T-helper 2 cell (primary cell): ENCODE results near the gene AS3MT.
A peak's percentile ranks its signal among the peaks of the same experiment; 100 is the strongest.
"Not testable (repeated sequence)": the region's sequence is repeated elsewhere in the genome, so short reads cannot be mapped to it uniquely, and the experiment has no call there.

Experiments
- DNase-seq, 5 experiments: peaks; one replicate each; pipeline versions ENCODE4 v3.0.0 to v3.0.0-alpha.2; 2012 to 2022

AS3MT gene

DNA sequence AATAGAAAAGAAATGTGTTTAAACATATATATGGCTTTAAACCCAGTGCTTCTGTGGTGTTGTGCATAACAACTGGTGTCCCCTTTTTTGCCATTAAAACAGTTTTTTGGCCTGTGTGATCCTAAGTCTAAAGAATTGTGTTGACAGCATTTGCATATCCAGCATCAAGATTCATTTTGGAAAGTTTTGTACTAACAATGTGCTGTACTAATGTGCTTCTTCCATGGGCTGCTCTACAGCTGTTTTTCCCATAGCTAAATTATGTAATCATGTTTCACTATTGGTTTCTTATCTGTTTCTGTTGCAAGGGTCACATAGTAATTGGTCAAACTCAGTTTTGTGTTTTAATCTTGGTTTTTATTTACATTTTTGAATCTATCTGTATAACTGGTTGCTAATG, 54.3 kb downstream of the AS3MT start:
- no peak for DNase-seq

DNA sequence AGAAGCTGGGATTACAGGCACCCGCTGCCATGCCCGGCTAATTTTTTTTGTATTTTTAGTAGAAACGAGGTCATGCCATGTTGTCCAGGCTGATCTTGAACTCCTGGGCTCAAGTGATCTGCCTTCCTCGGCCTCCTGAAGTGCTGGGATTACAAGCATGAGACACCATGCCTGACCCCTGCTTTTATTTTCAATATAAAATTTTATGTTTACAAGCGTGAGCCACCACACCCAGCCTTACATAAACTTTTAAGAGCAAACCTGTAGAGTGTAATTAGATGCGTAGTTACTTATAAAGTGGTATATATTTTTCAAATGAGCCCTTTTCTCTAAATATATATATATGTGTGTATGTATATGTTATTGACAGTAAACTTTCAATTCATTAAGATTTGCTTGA, 57.6 kb downstream of the AS3MT start:
- DNase-seq: no peak

DNA sequence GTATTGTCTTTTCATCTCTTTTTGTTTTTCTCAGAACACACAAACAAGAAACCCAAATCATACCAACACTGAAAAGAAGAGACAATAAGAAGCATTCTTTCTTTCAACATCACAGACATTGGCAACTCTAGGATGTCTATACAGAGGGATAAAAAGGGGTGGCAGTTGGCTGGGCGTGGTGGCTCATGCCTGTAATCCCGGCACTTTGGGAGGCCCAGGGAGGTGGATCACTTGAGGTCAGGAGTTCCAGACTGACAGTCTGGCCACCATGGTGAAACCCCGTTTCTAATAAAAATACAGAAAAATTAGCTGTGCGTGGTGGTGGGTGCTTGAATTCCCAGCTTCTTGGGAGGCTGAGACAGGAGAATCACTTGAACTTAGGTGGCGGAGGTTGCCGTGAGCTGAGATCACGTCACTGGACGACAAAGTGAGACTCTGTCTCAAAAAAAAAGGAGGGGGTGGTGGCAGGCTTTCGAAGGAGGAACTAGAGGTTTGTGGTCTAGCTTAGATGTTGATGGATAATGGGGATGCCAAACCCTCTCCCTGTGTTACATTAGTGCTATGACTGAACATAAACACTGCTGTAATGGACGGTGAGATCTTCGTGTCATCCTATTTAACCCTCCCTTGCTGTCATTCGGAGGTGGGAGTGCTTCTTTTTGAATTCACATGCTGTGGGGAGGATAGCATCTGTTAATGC, 58.2 kb downstream of the AS3MT start:
- peak in 1 of 5 experiments; percentile 72 for DNase-seq

DNA sequence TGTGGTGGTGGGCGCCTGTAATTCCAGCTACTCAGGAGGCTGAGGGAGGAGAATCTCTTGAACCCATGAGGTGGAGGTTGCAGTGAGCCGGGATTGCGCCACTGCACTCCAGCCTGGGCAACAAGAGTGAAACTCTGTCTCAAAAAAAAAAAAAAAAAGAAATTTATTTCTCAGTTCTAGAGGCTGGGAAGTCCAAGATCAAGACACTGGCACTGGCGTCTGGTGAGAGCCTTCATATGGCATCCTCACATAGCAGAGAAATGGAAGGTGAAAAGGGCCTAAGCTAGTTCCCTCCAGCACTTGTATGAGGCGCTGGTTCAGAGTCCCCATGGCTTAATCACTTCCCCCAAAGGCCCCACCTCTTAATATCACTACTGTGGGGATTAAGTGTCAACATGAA, 59.2 kb downstream of the AS3MT start:
- not testable (repeated sequence) for DNase-seq

DNA sequence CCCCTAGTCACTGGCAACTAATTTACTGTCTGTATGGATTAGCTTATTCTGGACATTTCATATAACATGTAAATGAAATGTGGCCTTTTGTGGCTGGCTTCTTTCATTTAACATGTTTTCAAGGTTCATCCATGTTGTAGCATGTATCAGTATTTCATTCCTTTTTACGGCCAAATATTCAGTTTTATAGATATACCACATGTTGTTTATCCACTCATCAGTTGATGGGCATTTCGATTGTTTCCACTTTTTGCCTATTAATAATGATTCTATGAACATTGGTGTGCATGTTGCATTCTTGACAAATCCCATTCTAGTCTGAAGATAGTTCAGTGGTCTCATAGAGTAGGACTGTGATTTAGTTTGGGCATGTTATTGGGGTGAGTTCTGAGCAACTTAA, 61.5 kb downstream of the AS3MT start:
- DNase-seq: no peak

DNA sequence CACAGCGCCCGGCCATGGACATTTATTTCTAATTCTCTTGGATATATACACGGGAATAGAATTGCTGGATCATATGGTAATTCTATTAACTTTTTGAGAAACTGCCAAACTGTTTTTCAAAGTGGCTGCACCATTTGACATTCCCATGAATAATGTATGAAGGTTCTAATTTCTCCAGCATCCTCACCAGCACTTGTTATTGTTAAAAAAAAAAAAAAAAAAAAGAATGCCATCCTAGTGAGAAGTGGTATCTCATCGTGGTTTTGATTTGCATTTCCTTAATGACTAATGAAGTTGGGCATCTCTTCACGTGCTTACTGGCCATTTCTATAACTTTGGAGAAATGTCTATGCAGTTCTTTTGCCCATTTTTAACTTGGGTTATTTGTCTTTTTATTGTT, 62.4 kb downstream of the AS3MT start:
- no peak for DNase-seq

DNA sequence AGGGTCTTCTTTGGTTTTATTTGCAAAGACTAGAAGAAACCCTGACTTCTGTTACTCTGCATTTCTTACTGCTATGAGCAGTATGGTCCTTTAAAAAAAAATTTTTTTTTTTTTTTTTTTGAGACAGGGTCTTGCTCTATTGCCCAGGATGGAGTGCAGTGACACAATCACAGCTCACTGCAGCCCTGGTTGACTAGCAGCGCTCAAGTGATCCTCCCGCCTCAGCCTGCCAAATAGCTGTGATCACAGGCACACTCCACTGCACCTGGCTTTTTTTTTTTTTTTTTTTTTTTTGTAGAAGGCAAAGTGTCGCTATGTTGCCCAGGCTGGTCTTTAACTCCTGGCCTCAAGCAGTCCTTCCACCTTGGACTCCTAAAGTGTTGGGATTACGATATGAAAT, 66.2 kb downstream of the AS3MT start:
- DNase-seq: peak in 1 of 5 experiments; percentile 58

DNA sequence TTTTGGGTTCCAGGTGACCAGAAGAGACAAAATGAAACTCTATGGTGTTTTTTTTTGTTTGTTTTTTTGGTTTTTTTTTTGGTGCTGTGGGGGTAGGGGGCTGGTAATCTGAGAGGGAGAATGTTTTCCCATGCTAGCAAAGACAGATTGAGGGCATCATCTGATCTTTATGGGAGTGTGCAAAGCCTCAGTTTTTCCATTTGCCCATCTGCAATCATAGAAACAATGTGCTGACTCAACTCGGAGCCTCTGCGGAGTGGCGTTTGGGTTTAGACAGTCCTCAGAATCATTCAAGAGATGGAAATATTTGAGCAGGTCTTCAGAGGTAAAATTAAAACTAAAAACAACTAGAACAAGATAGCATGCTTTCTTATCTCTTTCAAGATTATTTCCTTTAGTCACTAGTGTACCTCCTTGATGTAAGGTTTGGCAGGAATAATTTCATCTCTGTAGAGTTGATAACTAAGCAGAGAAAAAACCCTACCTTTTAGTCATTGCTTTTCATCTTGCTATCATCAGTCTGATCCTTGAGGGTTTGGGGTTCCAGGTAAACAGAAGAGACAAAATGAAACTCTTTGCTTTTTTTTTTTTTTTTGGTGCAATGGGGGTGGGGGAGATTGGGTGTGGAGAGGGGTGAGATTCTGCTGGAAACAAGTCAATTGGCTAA, 66.8 kb downstream of the AS3MT start:
- peak in 2 of 5 experiments; percentile 9 to 75 for DNase-seq

DNA sequence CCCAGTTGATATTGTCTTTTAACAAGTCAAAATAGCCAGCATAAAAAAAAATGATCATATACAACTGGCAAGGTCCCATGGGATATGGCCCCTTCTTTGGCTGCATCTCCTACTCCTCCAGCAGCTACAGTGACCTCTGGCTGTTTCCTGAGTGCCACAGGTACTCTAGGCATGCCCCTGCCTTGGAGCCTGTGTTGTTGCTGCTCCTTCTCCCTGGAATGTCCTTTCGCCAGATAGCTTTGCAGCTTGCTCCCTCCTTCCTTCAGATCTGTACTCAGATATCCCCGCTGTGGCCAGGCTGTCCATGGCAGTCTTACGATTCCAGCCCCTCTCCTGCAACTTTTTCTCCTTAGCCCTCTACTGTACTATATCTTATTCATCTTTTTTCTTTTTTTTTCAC, 72.1 kb downstream of the AS3MT start:
- no peak for DNase-seq

DNA sequence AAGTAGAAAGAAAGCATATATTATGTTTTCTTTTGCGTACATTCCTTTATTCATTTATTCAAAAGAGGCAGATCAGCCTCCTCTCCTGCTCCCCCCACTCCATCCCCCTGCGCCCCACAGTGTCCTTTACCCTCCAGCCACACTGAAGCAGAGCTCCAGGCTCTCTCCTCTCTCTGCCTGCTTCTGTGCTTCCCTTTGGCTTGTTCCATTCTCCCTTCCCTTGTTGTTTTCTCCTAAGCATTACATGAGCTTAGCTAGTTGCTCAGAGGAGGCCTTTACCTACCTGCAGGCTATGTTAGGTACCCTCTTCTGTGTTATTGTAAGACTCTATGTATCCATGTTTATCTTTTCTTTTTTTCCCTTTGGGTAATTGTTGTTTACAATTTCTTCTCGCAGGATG, 76.2 kb downstream of the AS3MT start:
- DNase-seq: no peak

DNA sequence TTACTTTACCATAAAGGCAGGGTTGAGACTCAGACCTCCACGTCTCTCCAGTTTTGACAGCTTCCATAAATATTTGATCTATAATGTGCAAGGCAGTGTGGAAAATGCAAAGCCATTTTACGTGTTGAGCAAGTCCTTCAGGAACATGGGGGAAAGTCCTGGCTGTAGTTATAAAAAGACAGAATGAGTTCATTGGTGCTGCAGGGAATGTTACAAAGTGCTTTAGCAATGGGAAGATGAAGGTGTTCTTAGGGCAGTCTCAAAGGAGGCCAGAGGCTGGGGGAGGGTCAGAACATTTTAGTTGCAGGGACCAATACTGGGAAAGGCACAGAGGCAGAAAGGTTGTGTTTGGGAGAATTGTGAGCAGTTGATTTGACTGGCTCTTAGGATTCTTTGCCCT, 76.7 kb downstream of the AS3MT start:
- no peak for DNase-seq

DNA sequence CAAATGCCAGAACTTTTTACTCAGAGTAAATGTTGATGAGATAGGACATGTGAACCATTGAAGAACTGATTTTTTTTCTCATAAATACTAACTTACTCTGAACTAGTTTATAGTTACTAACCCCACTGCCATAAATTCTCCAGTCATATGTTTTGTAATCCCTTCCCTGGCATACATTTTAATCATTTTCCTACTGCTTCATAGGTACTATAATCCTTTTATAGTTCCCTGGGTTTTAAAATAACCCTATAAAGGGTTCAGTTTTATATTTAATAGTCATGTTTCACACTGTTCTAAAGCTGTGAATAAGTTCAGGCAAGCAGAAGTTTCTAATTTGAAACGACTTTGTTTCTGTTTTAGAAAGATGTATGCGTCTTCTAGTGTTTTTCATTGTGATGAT, 77.7 kb downstream of the AS3MT start:
- no peak for DNase-seq

DNA sequence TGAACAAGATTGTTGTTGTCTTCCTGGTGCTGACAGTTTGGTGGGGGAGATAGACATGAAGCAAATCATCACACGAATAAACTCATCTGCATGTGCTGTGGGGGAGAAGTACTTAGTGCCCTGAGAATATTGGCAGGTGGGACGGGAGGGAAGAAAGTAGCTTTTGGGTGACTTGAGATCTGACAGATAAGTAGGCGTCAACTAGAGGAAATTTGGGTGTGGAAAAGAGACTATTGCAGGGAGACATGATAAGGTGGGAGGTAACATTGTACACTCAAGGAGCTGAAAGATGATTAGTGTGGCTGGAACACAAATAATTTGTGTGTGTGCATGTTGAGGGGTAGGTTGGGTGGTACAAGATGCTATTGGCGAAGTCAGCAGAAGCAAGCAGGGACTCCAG, 78.9 kb downstream of the AS3MT start:
- no peak for DNase-seq

DNA sequence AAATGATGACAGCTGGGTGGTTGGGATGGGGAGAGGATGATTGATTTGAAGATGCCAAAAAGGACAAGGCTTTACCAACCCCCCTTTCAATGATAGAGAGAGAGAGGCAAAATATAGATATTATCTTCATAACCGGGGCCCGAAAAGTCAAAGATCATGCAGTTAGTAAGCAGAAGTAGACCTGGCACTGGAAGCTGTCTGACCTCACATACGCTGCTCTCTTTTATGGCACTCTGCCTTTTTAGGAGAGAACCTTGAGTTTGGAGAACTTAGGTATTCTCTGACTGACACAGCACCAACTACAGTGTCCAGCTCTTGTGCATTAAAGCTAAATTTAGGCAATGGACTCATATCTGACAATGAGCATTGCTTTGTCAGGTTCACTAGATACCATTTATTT, 79.5 kb downstream of the AS3MT start:
- no peak for DNase-seq

DNA sequence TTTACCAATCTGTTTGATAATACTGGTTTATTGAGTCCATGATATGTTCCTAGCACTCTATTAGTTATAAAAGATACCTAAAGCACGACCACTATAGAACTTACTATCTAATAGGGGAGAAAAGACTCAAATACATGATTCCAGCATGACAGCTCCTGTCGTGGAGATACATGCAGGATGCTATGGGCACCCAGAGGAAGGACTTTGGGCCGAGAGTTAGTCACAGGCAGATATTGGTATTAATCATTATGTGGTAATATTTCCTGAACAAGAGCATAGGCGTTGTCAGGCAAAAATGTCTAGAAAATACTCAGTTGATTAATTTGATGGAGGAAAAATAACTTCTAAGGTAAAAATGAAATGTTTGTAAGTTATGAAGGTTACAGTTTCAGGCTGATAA, 80.6 kb downstream of the AS3MT start:
- DNase-seq: no peak

DNA sequence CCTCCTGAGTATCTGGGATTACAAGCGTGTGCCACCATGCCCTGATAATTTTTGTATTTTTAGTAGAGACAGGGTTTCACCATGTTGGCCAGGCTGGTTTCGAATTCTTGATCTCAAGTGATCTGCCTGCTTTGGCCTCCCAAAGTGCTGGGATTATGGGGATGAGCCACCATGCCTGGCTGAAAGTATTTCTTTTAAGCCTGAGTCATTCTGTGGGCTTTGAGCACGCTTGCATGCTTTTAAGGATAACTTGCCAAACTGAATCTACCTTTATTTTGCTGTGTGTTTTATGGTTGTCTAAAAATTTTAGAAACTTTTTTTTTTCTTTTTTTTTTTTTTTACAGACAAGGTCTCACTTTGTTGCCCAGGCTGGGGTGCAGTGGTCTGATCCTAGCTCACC, 82.0 kb downstream of the AS3MT start:
- no peak for DNase-seq
